Stimulated activated CD4-positive, alpha-beta T cell treated with anti-CD3 and anti-CD28 coated beads, TNF-alpha, amount 100 ng/mL, for 48 hours (primary cell): ENCODE measurements around the gene TEX261.
"Not testable (repeated sequence)": the region's sequence is repeated elsewhere in the genome, so short reads cannot be mapped to it uniquely, and the experiment has no call there.

Experiments
- DNase-seq, 3 donors: peaks; one replicate each; pipeline ENCODE4 v3.0.0-alpha.2; 2020; ENCODE audit warnings: low read depth in 3 of 3

Gene TEX261

GRCh38 chr2:71000780-71001591, 6.3 kb upstream of the TEX261 start:
- peak; percentile 65 to 81 (median 73) for DNase-seq

- DNase-seq, result not testable (repeated sequence)
These were observed 5.3 kb upstream of the TEX261 start for GRCh38 chr2:70999931-71000330.

- DNase-seq, result no peak
These were observed 4.7 kb upstream of the TEX261 start for GRCh38 chr2:70999362-70999761.

GRCh38 chr2:70998885-70999284, 4.2 kb upstream of the TEX261 start:
- not testable (repeated sequence) for DNase-seq

GRCh38 chr2:70995426-70995729, 705 bp upstream of the TEX261 start:
- peak in 1 of 3 donors; percentile 40 for DNase-seq

GRCh38 chr2:70994009-70994698, 519 bp downstream of the TEX261 start:
- DNase-seq, result peak in 2 of 3 donors; percentile 42 to 57

GRCh38 chr2:70992945-70993853, 1.5 kb downstream of the TEX261 start:
- no peak for DNase-seq

- no peak for DNase-seq
These were observed 2.9 kb downstream of the TEX261 start for GRCh38 chr2:70991742-70992141.

- DNase-seq, result no peak
These were observed 3.5 kb downstream of the TEX261 start for GRCh38 chr2:70991142-70991541.

GRCh38 chr2:70990216-70990615, 4.5 kb downstream of the TEX261 start:
- no peak for DNase-seq

- DNase-seq, result no peak
These were observed 5.7 kb downstream of the TEX261 start for GRCh38 chr2:70988726-70989648.

- DNase-seq, result no peak
These were observed 6.5 kb downstream of the TEX261 start for GRCh38 chr2:70988151-70988550.

GRCh38 chr2:70987386-70987785, 7.3 kb downstream of the TEX261 start:
- DNase-seq, result no peak

- DNase-seq, result no peak
These were observed 8.0 kb downstream of the TEX261 start for GRCh38 chr2:70986499-70987189.

- DNase-seq, result no peak
These were observed 8.7 kb downstream of the TEX261 start for GRCh38 chr2:70985956-70986355.

- DNase-seq, result no peak
These were observed 9.4 kb downstream of the TEX261 start for GRCh38 chr2:70985283-70985688.

GRCh38 chr2:70984576-70985282, 9.9 kb downstream of the TEX261 start:
- DNase-seq, result peak; percentile 67 to 79 (median 68)

GRCh38 chr2:70984228-70984575, 10.5 kb downstream of the TEX261 start:
- no peak for DNase-seq

GRCh38 chr2:70983506-70984227, 11.0 kb downstream of the TEX261 start:
- no peak for DNase-seq
